Measurements from ENCODE around the gene C1QL1. TPM values are rescaled to one million over a fixed set of nuclear protein-coding genes. Genes with fewer than 3 reads are reported as not detected.

The C1QL1 gene
- total and polyA plus RNA-seq, 4 donors, result 1.3 TPM; not detected in 3

DNA sequence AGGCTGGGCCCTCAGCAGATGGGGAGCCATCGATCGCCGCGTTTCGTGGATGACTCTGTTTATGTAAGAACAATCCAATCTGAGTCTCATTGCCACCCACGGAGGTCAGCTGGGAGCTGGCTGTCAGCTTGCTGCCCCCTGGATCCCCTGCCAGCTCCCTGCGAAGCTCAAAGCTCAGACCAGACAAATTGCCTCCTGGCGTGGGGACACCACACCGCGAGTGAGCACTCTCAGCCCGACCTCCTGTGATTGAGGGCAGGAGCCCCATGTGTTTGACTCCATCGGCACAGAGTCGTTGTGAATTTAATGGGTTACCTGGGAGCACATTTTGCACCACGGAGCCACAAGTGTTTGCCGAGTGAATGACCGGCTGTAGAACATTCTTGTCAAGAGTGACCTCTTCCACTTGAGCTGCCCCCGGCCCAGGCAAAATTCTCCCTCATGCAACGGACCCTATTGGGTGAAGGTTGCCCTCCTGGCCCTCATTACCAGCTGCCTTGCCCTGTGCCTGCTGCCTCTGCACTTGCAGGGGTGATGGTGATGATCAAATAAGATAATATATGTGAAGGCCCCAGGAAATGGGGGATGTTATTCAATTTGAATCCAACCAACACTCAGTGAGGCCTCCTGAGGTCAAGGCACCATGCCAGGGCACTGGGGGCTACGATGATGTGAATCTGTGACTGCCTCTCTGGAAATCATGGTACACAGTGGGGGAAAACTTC lies 45.2 kb downstream of the C1QL1 start:
- H3K36me3 ChIP-seq (ENCODE audit: control insufficient read depth in 1 of 2, insufficient read depth in 2 of 2, low read length in 1 of 2), result no peaks in the 10 kb centered on the region
- no peaks in the 10 kb centered on the region for H3K4me1 ChIP-seq (ENCODE audit: control insufficient read depth in 1 of 2, insufficient read depth in 2 of 2, low read length in 2 of 2)
- DNase-seq (peak; percentile 30 to 55), ATAC-seq (ENCODE audit: low FRiP score) (no peak)
- no peaks in the 10 kb centered on the region for H3K27me3 ChIP-seq (ENCODE audit: control insufficient read depth in 1 of 2, insufficient read depth in 2 of 2, low read length in 1 of 2)
- no peak overlapping the region for H3K27ac ChIP-seq (ENCODE audit: low read depth in 1 of 2, low read length in 2 of 2)
- H3K9me3 ChIP-seq (ENCODE audit: control insufficient read depth, low read length), result no peaks in the 10 kb centered on the region
- intact Hi-C loops (cut with DNase I), result loop anchor here in 1 of 2 donors (5.0 kb wide), 1 partner anchor 179 kb away; no protein-coding TSS in a partner anchor
- whole genome bisulfite sequencing, 2 donors, result 85 to 87% methylated on average over 19 of the region's 19 CpGs
- H3K4me3 ChIP-seq (ENCODE audit: low read length in 2 of 2), result no peak overlapping the region

DNA sequence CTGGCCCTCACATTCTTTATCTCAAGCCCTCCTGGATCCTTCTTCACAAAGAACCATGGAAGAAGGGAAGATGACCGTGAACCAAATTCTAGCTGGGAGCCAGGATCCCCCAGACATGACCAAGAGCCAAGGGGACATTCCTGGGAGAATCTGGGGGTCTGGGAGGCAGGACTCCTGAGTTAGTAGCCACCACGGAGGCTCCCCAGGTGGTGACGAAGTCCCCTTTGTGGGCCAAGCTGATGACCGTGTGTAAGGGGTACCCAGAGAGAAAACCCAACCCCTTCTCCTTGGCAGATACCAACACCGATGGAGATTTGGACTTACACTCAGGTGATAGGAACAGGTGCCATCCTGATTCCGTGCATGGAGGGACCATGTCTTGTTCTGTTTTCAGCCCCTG lies 46.0 kb downstream of the C1QL1 start:
- no peak for ATAC-seq (ENCODE audit: low FRiP score)
- H3K27ac ChIP-seq (ENCODE audit: low read depth in 1 of 2, low read length in 2 of 2), result no peak overlapping the region
- intact Hi-C loops (cut with DNase I), result loop anchor here in 1 of 2 donors (5.0 kb wide), 1 partner anchor 180 kb away; no protein-coding TSS in a partner anchor

DNA sequence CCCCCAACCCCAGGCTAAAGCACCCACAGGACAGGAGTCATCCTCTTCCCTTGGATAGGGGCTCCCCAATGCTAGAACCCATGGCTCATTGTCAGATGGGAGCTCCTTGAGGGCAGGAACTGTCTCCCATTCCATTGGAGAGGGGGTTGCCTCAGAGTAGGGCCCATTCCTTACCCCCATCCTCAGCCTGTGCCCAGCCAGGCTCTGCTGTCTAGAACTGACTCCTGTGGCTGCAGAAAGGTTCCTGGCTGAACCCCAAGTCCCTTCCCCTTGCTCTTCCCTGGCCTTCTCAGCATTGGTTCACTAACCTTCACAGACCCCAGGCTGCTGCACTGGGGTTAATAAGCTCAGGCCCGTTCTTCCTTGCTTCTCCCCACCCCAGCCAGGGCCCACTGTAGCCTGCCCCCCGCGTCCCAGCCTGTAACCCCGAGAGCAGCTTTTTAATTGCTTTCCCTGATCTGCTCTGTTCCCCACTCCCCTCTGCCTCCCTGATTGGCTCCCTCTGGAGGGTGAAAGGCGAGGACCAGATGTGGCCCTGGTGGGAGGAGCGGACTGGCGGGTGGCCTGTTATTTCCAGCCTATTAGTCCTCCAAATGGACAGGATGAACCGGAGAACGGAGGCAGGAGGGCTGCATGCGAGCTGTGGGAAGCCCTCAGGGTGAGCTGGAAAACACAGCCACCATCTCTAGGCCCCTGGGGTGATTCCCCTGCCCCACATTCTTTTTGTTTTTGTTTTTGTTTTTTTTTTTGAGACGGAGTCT lies 46.8 kb downstream of the C1QL1 start:
- Histone ChIP-seq H3K4me1 (ENCODE audit: control insufficient read depth in 1 of 2, insufficient read depth in 2 of 2, low read length in 2 of 2) (no peaks in the 10 kb centered on the region), H3K27ac (ENCODE audit: low read depth in 1 of 2, low read length in 2 of 2) (no peak overlapping the region), H3K4me3 (ENCODE audit: low read length in 2 of 2) (no peak overlapping the region), H3K9me3 (ENCODE audit: control insufficient read depth, low read length) (no peaks in the 10 kb centered on the region), H3K36me3 (ENCODE audit: control insufficient read depth in 1 of 2, insufficient read depth in 2 of 2, low read length in 1 of 2) (no peaks in the 10 kb centered on the region), H3K27me3 (ENCODE audit: control insufficient read depth in 1 of 2, insufficient read depth in 2 of 2, low read length in 1 of 2) (no peaks in the 10 kb centered on the region)
- intact Hi-C loops (cut with DNase I), result loop anchor here in 1 of 2 donors (5.0 kb wide), 1 partner anchor 181 kb away; no protein-coding TSS in a partner anchor
- ATAC-seq (ENCODE audit: low FRiP score), result no peak
- peak in 1 of 2 donors; percentile 62 for DNase-seq
- 83 to 85% methylated on average over 11 of the region's 11 CpGs for WGBS, 2 donors

More for the DNA sequence above, 46.0 kb downstream of the C1QL1 start:
- Histone ChIP-seq H3K4me3 (ENCODE audit: low read length in 2 of 2) (no peak overlapping the region), H3K4me1 (ENCODE audit: control insufficient read depth in 1 of 2, insufficient read depth in 2 of 2, low read length in 2 of 2) (no peaks in the 10 kb centered on the region), H3K27me3 (ENCODE audit: control insufficient read depth in 1 of 2, insufficient read depth in 2 of 2, low read length in 1 of 2) (no peaks in the 10 kb centered on the region), H3K9me3 (ENCODE audit: control insufficient read depth, low read length) (no peaks in the 10 kb centered on the region), H3K36me3 (ENCODE audit: control insufficient read depth in 1 of 2, insufficient read depth in 2 of 2, low read length in 1 of 2) (no peaks in the 10 kb centered on the region)
- peak in 1 of 2 donors; percentile 34 for DNase-seq
- WGBS, 2 donors, result 92% methylated on average over 6 of the region's 6 CpGs

DNA sequence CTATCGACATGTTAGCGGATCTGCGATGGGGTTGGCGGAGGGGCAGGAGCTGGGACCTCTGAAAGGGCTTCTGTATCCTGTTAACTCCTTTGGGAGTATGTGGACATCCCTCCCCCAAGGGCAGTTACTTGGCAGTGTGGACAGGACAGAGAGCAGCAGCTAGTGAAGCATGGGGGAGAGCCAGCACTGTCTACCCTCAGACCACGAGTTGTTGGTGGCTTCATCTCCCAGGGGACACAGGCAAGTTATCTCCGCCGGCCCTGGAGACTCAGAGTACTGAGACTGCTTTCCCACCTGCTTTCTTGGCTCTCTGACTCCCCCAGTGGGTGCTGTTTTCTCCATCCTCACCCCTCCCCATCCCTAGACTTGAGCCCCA lies 47.5 kb downstream of the C1QL1 start:
- Histone ChIP-seq H3K9me3 (ENCODE audit: control insufficient read depth, low read length) (no peaks in the 10 kb centered on the region), H3K27ac (ENCODE audit: low read depth in 1 of 2, low read length in 2 of 2) (no peak overlapping the region), H3K36me3 (ENCODE audit: control insufficient read depth in 1 of 2, insufficient read depth in 2 of 2, low read length in 1 of 2) (no peaks in the 10 kb centered on the region), H3K4me3 (ENCODE audit: low read length in 2 of 2) (no peak overlapping the region), H3K4me1 (ENCODE audit: control insufficient read depth in 1 of 2, insufficient read depth in 2 of 2, low read length in 2 of 2) (no peaks in the 10 kb centered on the region), H3K27me3 (ENCODE audit: control insufficient read depth in 1 of 2, insufficient read depth in 2 of 2, low read length in 1 of 2) (no peaks in the 10 kb centered on the region)
- intact Hi-C loops (cut with DNase I), result loop anchor here (1.0 to 5.0 kb wide), 3 partner anchors 101 to 182 kb away; no protein-coding TSS in a partner anchor
- DNase-seq, result peak in 1 of 2 donors; percentile 51
- whole genome bisulfite sequencing, 2 donors, result 63 to 69% methylated on average over 7 of the region's 7 CpGs
- ATAC-seq (ENCODE audit: low FRiP score), result no peak

DNA sequence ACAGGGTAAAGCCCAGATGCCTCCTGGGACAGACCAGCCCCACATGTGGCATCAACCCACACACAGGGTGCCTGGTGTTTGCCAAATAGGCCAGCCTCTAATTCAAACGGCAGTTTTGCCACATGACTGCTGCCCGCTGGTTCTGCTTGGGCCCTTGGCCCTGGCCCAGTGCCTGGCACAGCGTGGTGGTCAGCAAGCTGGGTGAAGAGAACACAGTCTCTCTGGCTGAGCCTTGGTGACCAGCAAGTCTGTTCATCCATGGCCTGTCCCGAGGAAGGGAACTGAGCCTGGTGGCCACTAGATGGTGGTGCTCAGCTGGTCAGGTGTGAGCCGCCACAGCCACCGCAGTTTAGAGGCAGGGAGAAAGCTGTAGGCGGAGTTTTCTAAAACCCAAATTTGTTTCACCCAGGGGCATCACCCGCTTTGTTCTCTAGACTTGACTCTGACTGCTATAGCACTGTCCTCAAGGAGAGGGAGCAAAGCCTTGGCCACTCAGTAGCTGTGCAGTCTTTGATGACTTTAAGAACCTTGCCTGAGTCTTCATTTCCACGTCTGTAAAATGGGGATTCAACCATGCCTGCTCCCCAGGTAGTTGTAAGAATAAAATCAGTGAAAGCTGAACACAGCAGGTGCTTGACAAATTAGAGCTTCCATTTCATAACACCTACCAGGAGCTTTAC lies 48.1 kb downstream of the C1QL1 start:
- no peaks in the 10 kb centered on the region for H3K27me3 ChIP-seq (ENCODE audit: control insufficient read depth in 1 of 2, insufficient read depth in 2 of 2, low read length in 1 of 2)
- no peaks in the 10 kb centered on the region for H3K4me1 ChIP-seq (ENCODE audit: control insufficient read depth in 1 of 2, insufficient read depth in 2 of 2, low read length in 2 of 2)
- no peak overlapping the region for H3K4me3 ChIP-seq (ENCODE audit: low read length in 2 of 2)
- no peaks in the 10 kb centered on the region for H3K36me3 ChIP-seq (ENCODE audit: control insufficient read depth in 1 of 2, insufficient read depth in 2 of 2, low read length in 1 of 2)
- intact Hi-C loops (cut with DNase I), result loop anchor here (1.0 to 5.0 kb wide), 3 partner anchors 101 to 182 kb away; no protein-coding TSS in a partner anchor
- DNase-seq (peak; percentile 87 to 92), ATAC-seq (ENCODE audit: low FRiP score) (peak; percentile 87)
- H3K9me3 ChIP-seq (ENCODE audit: control insufficient read depth, low read length), result no peaks in the 10 kb centered on the region
- no peak overlapping the region for H3K27ac ChIP-seq (ENCODE audit: low read depth in 1 of 2, low read length in 2 of 2)
- 4% methylated on average over 9 of the region's 9 CpGs for WGBS, 2 donors

DNA sequence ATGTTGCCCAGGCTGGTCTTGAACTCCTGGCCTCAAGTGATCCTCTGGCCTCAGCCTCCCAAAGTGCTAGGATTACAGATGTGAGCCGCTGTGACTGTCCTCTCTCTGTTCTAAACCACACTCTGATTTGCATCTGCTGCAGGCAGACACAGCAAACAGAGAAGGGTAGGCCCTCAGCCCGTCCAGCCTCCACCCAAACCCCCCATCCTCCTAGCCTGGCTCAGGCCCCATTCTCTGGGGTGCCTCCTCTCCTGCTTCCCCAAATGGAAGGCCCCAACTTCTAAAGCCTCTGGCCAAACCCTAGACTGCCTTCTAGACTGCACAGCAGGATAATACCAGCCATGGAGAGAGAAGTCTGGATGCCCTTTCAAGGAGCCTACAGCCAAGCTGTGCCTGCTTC lies 48.7 kb downstream of the C1QL1 start:
- peak; percentile 4 to 31 for DNase-seq
- intact Hi-C loops (cut with DNase I), result no loop called here
- no peaks in the 10 kb centered on the region for H3K27me3 ChIP-seq (ENCODE audit: control insufficient read depth in 1 of 2, insufficient read depth in 2 of 2, low read length in 1 of 2)
- H3K4me1 ChIP-seq (ENCODE audit: control insufficient read depth in 1 of 2, insufficient read depth in 2 of 2, low read length in 2 of 2), result no peaks in the 10 kb centered on the region
- no peaks in the 10 kb centered on the region for H3K9me3 ChIP-seq (ENCODE audit: control insufficient read depth, low read length)
- WGBS, 2 donors, result 78 to 82% methylated on average over 2 of the region's 2 CpGs
- H3K4me3 ChIP-seq (ENCODE audit: low read length in 2 of 2), result no peak overlapping the region
- ATAC-seq (ENCODE audit: low FRiP score), result no peak
- H3K36me3 ChIP-seq (ENCODE audit: control insufficient read depth in 1 of 2, insufficient read depth in 2 of 2, low read length in 1 of 2), result no peaks in the 10 kb centered on the region
- H3K27ac ChIP-seq (ENCODE audit: low read depth in 1 of 2, low read length in 2 of 2), result no peak overlapping the region

DNA sequence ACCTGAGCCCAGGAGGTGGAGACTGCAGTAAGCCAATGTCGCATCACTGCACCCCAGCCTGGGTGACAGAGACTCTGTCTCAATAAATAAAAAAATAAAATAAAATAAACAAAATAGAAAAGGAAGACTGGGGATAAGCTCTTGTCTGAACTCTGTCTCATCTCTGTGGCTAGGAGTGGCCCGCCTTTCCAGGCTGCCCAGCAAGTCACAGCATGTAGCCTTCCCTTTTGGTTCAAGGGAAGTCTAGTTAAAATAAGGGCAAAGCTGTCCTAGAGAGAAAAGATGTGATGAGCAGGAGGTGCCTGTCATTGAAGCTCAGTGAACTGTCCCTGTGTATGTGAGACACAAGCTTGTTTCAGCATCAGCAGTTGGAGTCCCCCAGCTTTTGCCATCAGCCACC lies 50.1 kb downstream of the C1QL1 start:
- Histone ChIP-seq H3K36me3 (ENCODE audit: control insufficient read depth in 1 of 2, insufficient read depth in 2 of 2, low read length in 1 of 2) (no peaks in the 10 kb centered on the region), H3K9me3 (ENCODE audit: control insufficient read depth, low read length) (no peaks in the 10 kb centered on the region), H3K27ac (ENCODE audit: low read depth in 1 of 2, low read length in 2 of 2) (no peak overlapping the region), H3K4me1 (ENCODE audit: control insufficient read depth in 1 of 2, insufficient read depth in 2 of 2, low read length in 2 of 2) (no peaks in the 10 kb centered on the region), H3K27me3 (ENCODE audit: control insufficient read depth in 1 of 2, insufficient read depth in 2 of 2, low read length in 1 of 2) (no peaks in the 10 kb centered on the region), H3K4me3 (ENCODE audit: low read length in 2 of 2) (no peak overlapping the region)
- 96 to 98% methylated on average over 2 of the region's 2 CpGs for WGBS, 2 donors
- intact Hi-C loops (cut with DNase I), result no loop called here
- ATAC-seq (ENCODE audit: low FRiP score), result no peak
- DNase-seq, result peak in 1 of 2 donors; percentile 31

DNA sequence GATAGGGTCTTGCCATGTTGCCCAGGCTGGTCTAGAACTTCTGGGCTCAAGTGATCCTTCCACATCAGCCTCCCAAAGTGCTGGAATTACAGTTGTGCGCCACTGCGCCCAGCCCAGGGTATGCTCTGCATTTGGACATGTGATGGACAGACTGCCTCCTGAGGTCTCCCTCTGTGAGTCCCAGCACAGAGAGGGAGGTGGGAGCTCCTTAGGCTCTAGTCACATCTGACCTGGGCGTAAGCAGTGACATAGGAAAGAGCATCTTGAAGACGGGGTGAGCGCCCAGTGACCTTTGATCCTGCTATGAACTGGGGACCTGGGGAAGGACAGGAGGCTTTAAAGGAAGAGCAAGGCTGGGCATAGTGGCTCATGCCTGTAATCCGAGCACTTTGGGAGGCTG lies 50.6 kb downstream of the C1QL1 start:
- Histone ChIP-seq H3K4me3 (ENCODE audit: low read length in 2 of 2) (no peak overlapping the region), H3K9me3 (ENCODE audit: control insufficient read depth, low read length) (no peaks in the 10 kb centered on the region), H3K27me3 (ENCODE audit: control insufficient read depth in 1 of 2, insufficient read depth in 2 of 2, low read length in 1 of 2) (no peaks in the 10 kb centered on the region), H3K4me1 (ENCODE audit: control insufficient read depth in 1 of 2, insufficient read depth in 2 of 2, low read length in 2 of 2) (no peaks in the 10 kb centered on the region), H3K36me3 (ENCODE audit: control insufficient read depth in 1 of 2, insufficient read depth in 2 of 2, low read length in 1 of 2) (no peaks in the 10 kb centered on the region), H3K27ac (ENCODE audit: low read depth in 1 of 2, low read length in 2 of 2) (no peak overlapping the region)
- WGBS, 2 donors, result 91 to 92% methylated on average over 6 of the region's 6 CpGs
- intact Hi-C loops (cut with DNase I), result loop anchor here (2.0 kb wide), 1 partner anchor 215 kb away; the partner anchor contains the start of gene PLCD3 (in 2 of the 2)
- DNase-seq (peak; percentile 29 to 32), ATAC-seq (ENCODE audit: low FRiP score) (no peak)
